GM18909 (cell line): ENCODE measurements around the gene SERPINA12.

Experiments
- ATAC-seq: cut with Tn5 transposase; IDR thresholded peaks from one replicate; pipeline ENCODE4 v1.9.1; 2021; ENCODE audit warnings: mild to moderate bottlenecking; ENCODE audit not compliant: unreplicated experiment, poor library complexity

SERPINA12 gene

DNA sequence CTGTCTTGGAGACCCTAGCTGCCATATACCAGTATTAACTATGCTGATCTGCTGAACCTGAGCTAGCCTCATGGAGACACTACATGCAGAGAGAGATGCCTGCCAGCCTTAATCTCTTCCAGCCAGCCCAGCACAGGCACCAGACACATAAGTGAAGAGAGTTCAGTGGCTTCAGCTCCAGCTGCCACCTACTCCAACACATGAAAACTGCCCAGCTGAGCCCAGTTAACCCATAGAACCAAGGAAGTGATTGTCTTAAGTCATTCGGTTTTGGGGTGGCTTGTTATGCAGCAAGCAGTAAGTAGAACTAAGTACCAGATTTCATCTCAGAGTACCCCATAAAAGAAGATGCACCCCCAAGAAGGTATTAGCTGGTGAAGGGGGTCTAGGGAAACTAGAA lies 64.3 kb downstream of the SERPINA12 start:
- no peak for ATAC-seq

DNA sequence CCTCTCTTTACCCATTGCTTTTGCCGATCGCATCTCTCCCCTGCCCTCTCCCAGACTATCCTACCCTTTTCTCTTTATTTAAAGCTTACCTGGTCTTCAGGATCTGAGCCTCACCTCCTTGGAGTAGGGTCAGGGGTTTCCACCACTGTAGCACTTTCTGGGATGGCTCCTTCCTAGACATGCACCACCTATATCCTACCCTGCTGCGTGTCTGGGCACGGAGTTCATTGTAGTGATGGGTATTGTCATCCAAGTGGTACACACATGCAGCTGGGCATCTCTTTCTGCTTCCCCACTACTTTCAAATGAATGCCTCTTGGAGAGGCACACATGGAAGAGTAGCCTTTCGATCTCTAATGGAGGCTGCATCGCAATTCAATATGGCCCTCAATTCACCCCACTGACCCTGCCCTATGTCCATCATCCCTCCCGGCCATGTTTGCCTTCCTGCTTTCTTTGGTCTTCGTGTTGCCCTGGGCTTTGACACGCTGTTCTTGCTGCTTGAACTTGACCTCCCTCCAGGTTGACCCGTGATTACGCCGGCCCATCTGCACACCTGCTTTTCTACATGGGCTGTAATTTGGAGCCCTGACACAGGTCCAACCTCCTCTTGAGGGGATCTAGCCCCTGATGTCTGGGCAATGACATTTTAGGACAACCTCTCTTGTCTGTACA lies 67.6 kb downstream of the SERPINA12 start:
- ATAC-seq = no peak

DNA sequence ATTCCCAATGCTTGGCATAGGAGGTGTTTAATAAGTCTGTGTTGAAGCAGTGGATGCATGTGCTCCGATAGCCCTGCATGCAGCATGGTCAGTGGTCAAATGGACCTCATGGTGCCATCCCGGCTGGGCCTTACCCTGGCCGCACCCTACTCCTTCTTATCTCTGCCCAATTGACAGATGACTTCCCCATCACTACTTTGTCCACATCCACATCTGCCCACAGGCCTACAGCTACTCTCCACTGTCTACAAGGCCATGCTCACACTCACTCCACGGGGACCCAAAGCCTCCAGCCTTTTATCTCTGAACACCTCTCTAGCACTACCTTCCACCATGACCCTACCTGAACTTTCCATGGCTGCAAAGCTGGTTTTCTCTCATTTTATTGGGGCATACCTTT lies 68.1 kb downstream of the SERPINA12 start:
- no peak for ATAC-seq

DNA sequence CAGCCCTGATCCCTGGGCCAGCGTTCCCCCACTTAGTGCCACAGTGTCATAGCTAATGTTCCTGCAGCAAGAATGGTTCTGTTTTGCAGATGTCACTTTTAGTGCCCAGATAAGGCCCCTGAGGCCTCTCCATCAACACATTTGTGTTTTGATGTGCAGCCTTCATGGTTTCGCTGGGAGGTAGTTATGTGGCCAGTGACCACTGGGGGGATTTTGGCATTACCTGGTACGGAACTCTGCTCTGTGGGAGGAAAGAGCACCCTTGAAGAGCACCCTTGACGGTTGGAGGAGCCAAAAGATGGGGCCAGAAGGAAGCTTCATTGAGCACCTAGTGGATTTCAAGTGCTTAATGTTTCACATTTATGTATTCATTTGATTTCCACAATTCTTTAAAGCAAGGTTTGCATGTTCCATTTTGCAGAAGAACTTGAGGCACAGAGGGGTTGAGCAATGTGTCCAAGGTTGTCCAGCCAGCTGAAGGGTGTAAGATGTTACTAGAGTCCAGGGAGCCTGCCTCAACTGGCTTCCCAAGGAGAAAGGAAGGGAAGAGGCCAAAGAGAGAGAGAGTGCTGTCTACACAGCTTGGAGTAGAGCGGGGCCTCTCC lies 69.7 kb downstream of the SERPINA12 start:
- no peak for ATAC-seq
